HG03095 (cell line): ENCODE data around the gene AIFM3.
A peak's percentile ranks its signal among the peaks of the same experiment; 100 is the strongest.

Experiments
- ATAC-seq: cut with Tn5 transposase; IDR thresholded peaks from one replicate; pipeline ENCODE4 v1.9.1; 2021; ENCODE audit warnings: moderate library complexity; ENCODE audit not compliant: unreplicated experiment

Gene AIFM3

GRCh38 chr22:20973634-20974286 lies 6.7 kb downstream of the AIFM3 start:
- no peak for ATAC-seq

- ATAC-seq = no peak
Observed at GRCh38 chr22:20974336-20974955, 7.4 kb downstream of the AIFM3 start.

GRCh38 chr22:20975541-20976290 lies 8.7 kb downstream of the AIFM3 start:
- no peak for ATAC-seq

GRCh38 chr22:20976291-20976877 lies 9.3 kb downstream of the AIFM3 start:
- ATAC-seq = no peak

GRCh38 chr22:20977019-20977418 lies 10.0 kb downstream of the AIFM3 start:
- ATAC-seq = no peak

GRCh38 chr22:20977516-20978170 lies 10.6 kb downstream of the AIFM3 start:
- no peak for ATAC-seq

- no peak for ATAC-seq
Observed at GRCh38 chr22:20978419-20978818, 11.4 kb downstream of the AIFM3 start.

- ATAC-seq = no peak
Observed at GRCh38 chr22:20979243-20979809, 12.3 kb downstream of the AIFM3 start.

GRCh38 chr22:20979940-20980453 lies 12.9 kb downstream of the AIFM3 start:
- no peak for ATAC-seq

- no peak for ATAC-seq
Observed at GRCh38 chr22:20980523-20980922, 13.5 kb downstream of the AIFM3 start.

- no peak for ATAC-seq
Observed at GRCh38 chr22:20980938-20981722, 14.1 kb downstream of the AIFM3 start.

- ATAC-seq = peak; percentile 68
Observed at GRCh38 chr22:20981787-20982562, 14.9 kb downstream of the AIFM3 start, which contains the start of gene LZTR1. LZTR1 (plus strand) TSS chr22:20982297; CDS start chr22:20982372, 75 bp downstream.

- peak; percentile 16 for ATAC-seq
Observed at GRCh38 chr22:20982563-20982882, 15.5 kb downstream of the AIFM3 start.

GRCh38 chr22:20983081-20983771 lies 16.2 kb downstream of the AIFM3 start:
- no peak for ATAC-seq

- no peak for ATAC-seq
Observed at GRCh38 chr22:20985720-20986119, 18.7 kb downstream of the AIFM3 start.

- ATAC-seq = no peak
Observed at GRCh38 chr22:20986365-20986764, 19.3 kb downstream of the AIFM3 start.

- ATAC-seq = no peak
Observed at GRCh38 chr22:20987375-20987774, 20.3 kb downstream of the AIFM3 start.

- no peak for ATAC-seq
Observed at GRCh38 chr22:20988573-20989322, 21.7 kb downstream of the AIFM3 start.
